GM12878 (cell line): ENCODE measurements around the gene C9. TPM values are rescaled to one million over a fixed set of nuclear protein-coding genes. Genes with fewer than 3 reads are reported as not detected.

Experiments
- ATAC-seq: fragments of 200-7000 bp; cut with Tn5 transposase; 3 replicates; pipeline ENCODE4 v1.9.1; 2020; ENCODE audit warnings: mild to moderate bottlenecking, moderate library complexity
- BruUV-seq: library from RNA; stranded (reverse); fragments of 400-500 nt; replicated peaks from 2 replicates; lab custom pipeline; 2021; lab: Mats Ljungman, UMichigan
- CTCF ChIA-PET: fragments of 300-600 bp; sonication (Branson Sonifier 250); formaldehyde crosslinking; extraction: SDS; loops from one replicate; lab custom pipeline; 2021; ENCODE audit warnings: inconsistent platforms; lab: Yijun Ruan, JAX
- POLR2A ChIA-PET: fragments of 350-600 bp; formaldehyde crosslinking; extraction: SDS; loops from one replicate; lab custom pipeline; 2021; ENCODE audit warnings: inconsistent platforms; lab: Charles Lee
- RAD21 ChIA-PET: fragments of 300-600 bp; sonication (Branson Sonifier 250); formaldehyde crosslinking; loops from one replicate; lab custom pipeline; 2023; ENCODE audit warnings: antibody characterized with exemption; ENCODE audit not compliant: unreplicated experiment; lab: Charles Lee
- SMC1A ChIA-PET: fragments of 300-600 bp; sonication (Branson Sonifier 250); formaldehyde crosslinking; loops from one replicate; lab custom pipeline; 2023; ENCODE audit not compliant: unreplicated experiment, uncharacterized antibody; lab: Charles Lee
- DNase-seq: peaks from one replicate; pipeline ENCODE4 v3.0.0-alpha.2; 2011; ENCODE audit warnings: low read depth, low spot score
- FAIRE-seq: peaks from 3 replicates; lab custom pipeline; 2011; peaks lifted over from hg19 to GRCh38; lab: Jason Lieb, UNC
- H2AFZ ChIP-seq: 2 replicates; pipeline ENCODE4 v1.6.0; 2011; ENCODE audit warnings: low read depth, low read length, control low read depth; ENCODE audit not compliant: control insufficient read depth
- H3K27ac ChIP-seq: 2 replicates; pipeline ENCODE4 v1.5.1; 2011; ENCODE audit warnings: control low read depth; ENCODE audit not compliant: control insufficient read depth, insufficient read depth
- H3K27me3 ChIP-seq, 2 experiments: replicated peaks in 1 of 2; 2 replicates each; pipeline versions ENCODE4 v1.6.0 to v1.6.1; 2011; ENCODE audit warnings: low read length in 1 of 2; ENCODE audit not compliant: control insufficient read depth in 2 of 2, insufficient read depth in 2 of 2
- H3K36me3 ChIP-seq, 2 experiments: 2 replicates each; pipeline ENCODE4 v1.5.1; 2011; ENCODE audit warnings: low read length in 1 of 2; ENCODE audit not compliant: control insufficient read depth in 2 of 2, insufficient read depth in 2 of 2
- H3K4me1 ChIP-seq: 2 replicates; pipeline ENCODE4 v1.6.1; 2011; ENCODE audit warnings: mild to moderate bottlenecking, low read length, moderate library complexity, mixed read lengths; ENCODE audit not compliant: control insufficient read depth, insufficient read depth
- H3K4me2 ChIP-seq: 2 replicates; pipeline ENCODE4 v1.6.0; 2011; ENCODE audit warnings: control low read depth; ENCODE audit not compliant: control insufficient read depth, insufficient read depth
- H3K4me3 ChIP-seq: fragments of 200-600 bp; sonication (generic); 2 replicates; pipeline ENCODE4 v1.5.1; 2016
- H3K79me2 ChIP-seq: 2 replicates; pipeline ENCODE4 v1.6.0; 2011; ENCODE audit warnings: low read length; ENCODE audit not compliant: control insufficient read depth, insufficient read depth
- H3K9ac ChIP-seq: 2 replicates; pipeline ENCODE4 v1.8.0; 2011; ENCODE audit warnings: low read length, control low read depth, mixed read lengths; ENCODE audit not compliant: control insufficient read depth, insufficient read depth
- H3K9me3 ChIP-seq: replicated peaks from 3 replicates; pipeline ENCODE4 v1.5.1; 2011; ENCODE audit warnings: mild to moderate bottlenecking, low read length; ENCODE audit not compliant: control insufficient read depth, insufficient read depth
- H4K20me1 ChIP-seq: 2 replicates; pipeline ENCODE4 v1.6.0; 2011; ENCODE audit not compliant: control insufficient read depth, insufficient read depth
- CREM ChIP-seq: IDR thresholded peaks from 2 replicates; pipeline ENCODE4 v1.6.1; 2014; ENCODE audit warnings: antibody characterized with exemption, low read depth
- CTCF ChIP-seq, 3 experiments: IDR thresholded peaks in 2 of 3; conservative IDR thresholded peaks in 1 of 3; 2 replicates each; pipeline ENCODE4 v1.5.1; 2011; ENCODE audit warnings: low read depth in 3 of 3, low read length in 3 of 3, mild to moderate bottlenecking in 3 of 3, control low read depth in 2 of 3, moderate library complexity in 2 of 3, inconsistent platforms in 1 of 3, mixed read lengths in 1 of 3; ENCODE audit not compliant: control insufficient read depth in 2 of 3, insufficient read depth in 1 of 3; ENCODE audit errors: extremely low read depth in 1 of 3
- RAD21 ChIP-seq: IDR thresholded peaks from 2 replicates; pipeline ENCODE4 v1.6.1; 2011; ENCODE audit warnings: mild to moderate bottlenecking, low read depth, low read length, moderate library complexity; ENCODE audit not compliant: insufficient read depth
- SMARCA5 ChIP-seq: fragments of 450-650 bp; IDR thresholded peaks from 2 replicates; pipeline ENCODE4 v1.6.1; 2017; ENCODE audit warnings: mild to moderate bottlenecking
- SMC3 ChIP-seq: IDR thresholded peaks from 2 replicates; pipeline ENCODE4 v1.6.1; 2011; ENCODE audit warnings: low read length, improper control_type of control experiment, borderline replicate concordance
- TARDBP ChIP-seq: IDR thresholded peaks from 2 replicates; pipeline ENCODE4 v1.6.1; 2016; ENCODE audit warnings: borderline replicate concordance
- ZBED1 ChIP-seq: IDR thresholded peaks from 2 replicates; pipeline ENCODE4 v1.6.1; 2016; ENCODE audit warnings: borderline replicate concordance
- WGBS: methylation state at CpG from one replicate; pipeline ENCODE4 v1.1.6; 2016; ENCODE audit warnings: low lambda C conversion rate; ENCODE audit not compliant: insufficient replicate concordance, insufficient coverage; ENCODE audit errors: missing lambda C conversion rate; 5-methylcytosine and 5-hydroxymethylcytosine counted together
- in situ Hi-C: fragments of 300-500 bp; cut with MboI; formaldehyde crosslinking; loops from 9 replicates; pipeline ENCODE4 v1.14.3; 2018; ENCODE audit warnings: mixed read lengths
- intact Hi-C: fragments of 100-400 bp; cut with micrococcal nuclease; formaldehyde crosslinking; loops from one replicate; pipeline ENCODE4 v1.14.2; 2022; ENCODE audit not compliant: unreplicated experiment
- polyA plus RNA-seq, 11 experiments: library from polyadenylated mRNA; depleted of rRNA in 4 of 11; unstranded in 6 of 11; stranded (reverse) in 5 of 11; fragments of >200 nt; fragmentation: Nextera tagmentation in 4 of 11; fragmentation: Illumina TruSeq in 1 of 11; extraction: Ambion mirVana in 4 of 11; extraction: Trizol in 1 of 11; gene quantifications; 1 replicate in 1 of 11; 2 replicates in 10 of 11; pipeline versions ENCODE4 v1.2.1 to v1.2.3, GENCODE V29; 2011 to 2016; ENCODE audit warnings: inconsistent platforms in 2 of 11, missing spikeins in 2 of 11, low read depth in 1 of 11
- total RNA-seq, 4 experiments: library from RNA; depleted of rRNA in 3 of 4; stranded (reverse); fragments of >200 nt in 3 of 4; fragmentation: Illumina TruSeq in 1 of 4; extraction: Trizol in 1 of 4; gene quantifications; 2 replicates each; pipeline versions ENCODE4 v1.2.1 to v1.2.3, GENCODE V29; 2013 to 2021

Gene C9
- total and polyA plus RNA-seq, 10 of the 15 experiments (the other 5 are each of a cell fraction or from before 2014, with no cell fraction given) = 0.54 TPM; not detected in 9

DNA sequence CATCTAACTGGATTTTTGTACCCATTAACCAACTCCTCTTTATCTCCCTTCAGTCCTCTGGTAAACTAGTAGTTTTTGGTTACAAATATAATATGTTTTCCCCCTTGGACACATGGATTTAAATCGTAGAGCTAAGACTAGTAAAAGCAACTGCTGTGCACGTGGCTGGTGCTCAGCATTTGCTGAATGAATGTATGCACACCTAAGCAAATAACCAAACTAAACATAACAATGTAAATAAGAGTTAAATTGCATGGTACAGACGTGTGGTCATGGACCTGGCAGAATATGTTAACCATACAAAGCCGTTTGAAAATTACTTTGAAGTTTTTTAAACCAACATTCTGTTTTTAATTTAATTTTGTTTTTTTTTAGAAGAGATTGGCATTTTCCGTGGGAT, 79.7 kb downstream of the C9 start:
- POLR2A ChIA-PET = interaction anchor here (0.8 kb wide), 1 partner anchor 67 kb away, joined by 3 read pairs; no protein-coding TSS in a partner anchor
- no peaks in the 10 kb centered on the region for H3K27me3 ChIP-seq

GRCh38 chr5:39283231-39283818, 81.0 kb downstream of the C9 start:
- H2AFZ ChIP-seq = no peak overlapping the region
- no peak overlapping the region for H3K4me2 ChIP-seq
- 4% methylated on average over 3 of the region's 3 CpGs for WGBS
- no peak for DNase-seq
- H3K79me2 ChIP-seq = no peaks in the 10 kb centered on the region
- CTCF ChIA-PET = interaction anchor here (0.7 to 13.4 kb wide), 24 partner anchors 9 to 179 kb away, joined by 3 to 294 read pairs (median 4); partner anchors contain the start of gene FYB1
- H3K27ac ChIP-seq = no peak overlapping the region
- no peaks in the 10 kb centered on the region; the same call in 1 of the 3 replicates for H3K9me3 ChIP-seq
- H3K9ac ChIP-seq = no peak overlapping the region
- SMC1A ChIA-PET = interaction anchor here (0.6 to 14.8 kb wide), 25 partner anchors 9 to 331 kb away, joined by 3 to 192 read pairs (median 4); partner anchors contain the start of gene FYB1
- FAIRE-seq = no peak
- no peaks in the 10 kb centered on the region for H3K36me3 ChIP-seq
- in situ Hi-C loops (loop anchor here (5.0 kb wide), 1 partner anchor 66 kb away; the partner anchor contains the start of gene FYB1), intact Hi-C loops (loop anchor here (1.0 to 10.0 kb wide), 4 partner anchors 66 to 289 kb away; no protein-coding TSS in a partner anchor)
- no TSS peak for BruUV-seq
- TF ChIP-seq RAD21 (peak; percentile 91), SMARCA5 (no peak), CTCF (IDR thresholded peaks at IDR 0.05 in 2 of 3, conservative IDR thresholded peaks at IDR 0.05 in 1 of 3; ENCODE audit: control insufficient read depth in 2 of 3, extremely low read depth in 1 of 3, insufficient read depth in 1 of 3, low read depth in 3 of 3, low read length in 3 of 3) (peak; percentile 57 to 79 (median 58); a peak in 5 of 6 replicates), SMC3 (peak; percentile 85)
- no peaks in the 10 kb centered on the region for H3K4me1 ChIP-seq
- RAD21 ChIA-PET = interaction anchor here (0.6 to 4.3 kb wide), 14 partner anchors 9 to 299 kb away, joined by 3 to 77 read pairs (median 4); partner anchors contain the start of gene FYB1
- no peak overlapping the region for H3K4me3 ChIP-seq
- POLR2A ChIA-PET = no interaction called here
- ATAC-seq = peak; percentile 98
- H3K27me3 ChIP-seq = no peaks in the 10 kb centered on the region
- H4K20me1 ChIP-seq = no peaks in the 10 kb centered on the region

More for the DNA sequence above, 79.7 kb downstream of the C9 start:
- no peak overlapping the region for H3K9ac ChIP-seq
- H3K9me3 ChIP-seq = no peaks in the 10 kb centered on the region; the same call in 1 of the 3 replicates
- no peak overlapping the region for H3K27ac ChIP-seq
- no TSS peak for BruUV-seq
- H3K4me2 ChIP-seq = no peak overlapping the region
- intact Hi-C loops (loop anchor here (10.0 kb wide), 1 partner anchor 200 kb away; no protein-coding TSS in a partner anchor), in situ Hi-C loops (loop anchor here (5.0 kb wide), 1 partner anchor 67 kb away; the partner anchor contains the start of gene FYB1)
- ATAC-seq = no peak
- WGBS = under 1% methylated on average over 5 of the region's 5 CpGs
- CTCF ChIA-PET = interaction anchor here (1.0 to 13.4 kb wide), 4 partner anchors 64 to 136 kb away, joined by 3 to 294 read pairs (median 8); partner anchors contain the start of gene FYB1
- no peak overlapping the region for H3K4me3 ChIP-seq
- H2AFZ ChIP-seq = no peak overlapping the region
- SMC1A ChIA-PET = interaction anchor here (1.2 to 14.8 kb wide), 7 partner anchors 9 to 203 kb away, joined by 3 to 192 read pairs (median 6); partner anchors contain the start of gene FYB1
- no peaks in the 10 kb centered on the region for H3K79me2 ChIP-seq
- H4K20me1 ChIP-seq = no peaks in the 10 kb centered on the region
- TF ChIP-seq TARDBP (no peak), CREM (no peak), ZBED1 (no peak)
- TF ChIP-seq, all 136 proteins: peak for 0
- FAIRE-seq (no peak), DNase-seq (no peak)
- RAD21 ChIA-PET = interaction anchor here (4.3 kb wide), 1 partner anchor 67 kb away, joined by 77 read pairs; the partner anchor contains the start of gene FYB1
- Histone ChIP-seq H3K36me3 (no peaks in the 10 kb centered on the region), H3K4me1 (no peaks in the 10 kb centered on the region)
